Measurements from ENCODE around the gene TEDC1. TPM values are rescaled to one million over a fixed set of nuclear protein-coding genes. Genes with fewer than 3 reads are reported as not detected.

The TEDC1 gene
- total RNA-seq, 3 donors from 2014 or later (not counting 1 experiment from before 2014, with no cell fraction given) = 70.0 to 233 (median 112) TPM

DNA sequence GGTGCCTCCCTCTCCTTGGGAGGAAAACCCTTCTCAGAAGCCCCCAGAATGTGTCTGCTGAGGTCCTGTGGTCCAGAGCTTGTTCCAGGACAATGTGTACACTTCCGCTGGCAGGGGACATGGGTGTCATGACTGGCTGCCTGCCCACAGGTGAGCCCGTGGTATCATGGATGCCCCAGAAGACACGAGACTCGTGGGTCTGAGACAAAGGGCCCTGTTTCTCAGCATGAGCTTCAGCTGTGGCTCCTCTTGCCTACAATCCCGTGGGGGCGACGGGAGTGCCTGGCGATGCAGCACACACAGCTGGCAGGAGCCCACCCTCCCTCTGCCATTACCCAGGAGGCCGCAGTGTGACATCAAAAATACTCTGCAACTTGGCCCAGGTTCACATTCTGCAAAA lies 42.3 kb downstream of the TEDC1 start:
- no peaks in the 10 kb centered on the region for H3K36me3 Mint-ChIP-seq
- Histone ChIP-seq H3K27ac (ENCODE audit: low read length) (no peak overlapping the region), H3K27me3 (ENCODE audit: control insufficient read depth, insufficient read depth, low read length) (peaks cover 2% of the 10 kb centered on the region), H3K4me3 (ENCODE audit: low read length) (no peak overlapping the region), H3K4me1 (ENCODE audit: control insufficient read depth, insufficient read depth, low read length) (peaks cover 42% of the 10 kb centered on the region), H3K9me3 (ENCODE audit: control insufficient read depth, insufficient read depth, low read length) (no peaks in the 10 kb centered on the region), H3K36me3 (ENCODE audit: control insufficient read depth, insufficient read depth, low read length) (no peaks in the 10 kb centered on the region)
- intact Hi-C loops (cut with micrococcal nuclease) = no loop called here
- DNase-seq (no peak), ATAC-seq (no peak)
- H3K27ac Mint-ChIP-seq = no peak overlapping the region
- peaks cover 4 to 11% of the 10 kb centered on the region in 2 donors for H3K4me1 Mint-ChIP-seq
- peaks cover 0 to 29% of the 10 kb centered on the region in 2 donors for H3K27me3 Mint-ChIP-seq (ENCODE audit: low read depth in 2 of 2)
- H3K4me3 Mint-ChIP-seq = no peak overlapping the region
- 71% methylated on average over 9 of the region's 9 CpGs for WGBS (ENCODE audit: insufficient coverage)
- TF ChIP-seq, protein P1, sequence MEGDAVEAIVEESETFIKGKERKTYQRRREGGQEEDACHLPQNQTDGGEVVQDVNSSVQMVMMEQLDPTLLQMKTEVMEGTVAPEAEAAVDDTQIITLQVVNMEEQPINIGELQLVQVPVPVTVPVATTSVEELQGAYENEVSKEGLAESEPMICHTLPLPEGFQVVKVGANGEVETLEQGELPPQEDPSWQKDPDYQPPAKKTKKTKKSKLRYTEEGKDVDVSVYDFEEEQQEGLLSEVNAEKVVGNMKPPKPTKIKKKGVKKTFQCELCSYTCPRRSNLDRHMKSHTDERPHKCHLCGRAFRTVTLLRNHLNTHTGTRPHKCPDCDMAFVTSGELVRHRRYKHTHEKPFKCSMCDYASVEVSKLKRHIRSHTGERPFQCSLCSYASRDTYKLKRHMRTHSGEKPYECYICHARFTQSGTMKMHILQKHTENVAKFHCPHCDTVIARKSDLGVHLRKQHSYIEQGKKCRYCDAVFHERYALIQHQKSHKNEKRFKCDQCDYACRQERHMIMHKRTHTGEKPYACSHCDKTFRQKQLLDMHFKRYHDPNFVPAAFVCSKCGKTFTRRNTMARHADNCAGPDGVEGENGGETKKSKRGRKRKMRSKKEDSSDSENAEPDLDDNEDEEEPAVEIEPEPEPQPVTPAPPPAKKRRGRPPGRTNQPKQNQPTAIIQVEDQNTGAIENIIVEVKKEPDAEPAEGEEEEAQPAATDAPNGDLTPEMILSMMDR (IDR thresholded peaks at IDR 0.05) = no peak
- no peaks in the 10 kb centered on the region for H3K9me3 Mint-ChIP-seq

GRCh38 chr14:105533811-105534498 lies 42.9 kb downstream of the TEDC1 start:
- Mint-ChIP-seq H3K4me1 (peaks cover 3 to 10% of the 10 kb centered on the region in 2 donors), H3K27ac (no peak overlapping the region), H3K27me3 (ENCODE audit: low read depth in 2 of 2) (peaks cover 0 to 30% of the 10 kb centered on the region in 2 donors), H3K9me3 (no peaks in the 10 kb centered on the region), H3K36me3 (no peaks in the 10 kb centered on the region), H3K4me3 (no peak overlapping the region)
- H3K36me3 ChIP-seq (ENCODE audit: control insufficient read depth, insufficient read depth, low read length) = no peaks in the 10 kb centered on the region
- TF ChIP-seq, protein P1 (IDR thresholded peaks at IDR 0.05) = no peak
- peaks cover 39% of the 10 kb centered on the region for H3K4me1 ChIP-seq (ENCODE audit: control insufficient read depth, insufficient read depth, low read length)
- ATAC-seq (no peak), DNase-seq (no peak)
- H3K4me3 ChIP-seq (ENCODE audit: low read length) = no peak overlapping the region
- H3K9me3 ChIP-seq (ENCODE audit: control insufficient read depth, insufficient read depth, low read length) = no peaks in the 10 kb centered on the region
- 81% methylated on average over 21 of the region's 21 CpGs for WGBS (ENCODE audit: insufficient coverage)
- no peak overlapping the region for H3K27ac ChIP-seq (ENCODE audit: low read length)
- intact Hi-C loops (cut with micrococcal nuclease) = no loop called here
- H3K27me3 ChIP-seq (ENCODE audit: control insufficient read depth, insufficient read depth, low read length) = peaks cover under 1% of the 10 kb centered on the region

DNA sequence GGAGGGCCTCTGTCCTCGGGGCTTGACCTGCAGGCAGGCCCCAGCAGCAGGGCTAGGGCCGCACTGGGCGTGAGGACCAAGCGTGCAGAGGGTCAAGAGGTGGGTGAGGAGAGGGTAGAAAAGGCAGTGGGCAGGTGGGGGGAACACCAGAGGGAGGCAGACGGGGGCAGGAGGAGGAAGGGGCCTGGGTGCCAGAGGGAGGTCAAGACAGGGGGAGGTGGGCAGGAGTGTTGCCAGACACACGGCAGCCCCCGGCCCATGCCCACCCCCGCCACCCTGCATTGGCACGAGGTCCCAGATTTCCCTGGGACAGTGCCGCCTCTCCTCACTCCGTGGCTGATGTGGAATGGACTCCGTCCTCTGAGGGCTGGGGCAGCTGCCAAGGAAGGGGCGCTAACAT lies 43.5 kb downstream of the TEDC1 start:
- WGBS (ENCODE audit: insufficient coverage) = 83% methylated on average over 13 of the region's 13 CpGs
- intact Hi-C loops (cut with micrococcal nuclease) = no loop called here
- ATAC-seq (no peak), DNase-seq (no peak)
- H3K9me3 ChIP-seq (ENCODE audit: control insufficient read depth, insufficient read depth, low read length) = no peaks in the 10 kb centered on the region
- H3K4me1 Mint-ChIP-seq = peaks cover 0 to 6% of the 10 kb centered on the region in 2 donors
- H3K27ac Mint-ChIP-seq = no peak overlapping the region
- H3K36me3 Mint-ChIP-seq = no peaks in the 10 kb centered on the region
- H3K4me1 ChIP-seq (ENCODE audit: control insufficient read depth, insufficient read depth, low read length) = peaks cover 33% of the 10 kb centered on the region
- peaks cover 0 to 27% of the 10 kb centered on the region in 2 donors for H3K27me3 Mint-ChIP-seq (ENCODE audit: low read depth in 2 of 2)
- H3K27me3 ChIP-seq (ENCODE audit: control insufficient read depth, insufficient read depth, low read length) = no peaks in the 10 kb centered on the region
- no peaks in the 10 kb centered on the region for H3K36me3 ChIP-seq (ENCODE audit: control insufficient read depth, insufficient read depth, low read length)
- TF ChIP-seq, protein P1 (IDR thresholded peaks at IDR 0.05) = no peak
- no peak overlapping the region for H3K27ac ChIP-seq (ENCODE audit: low read length)
- H3K4me3 Mint-ChIP-seq = no peak overlapping the region
- H3K9me3 Mint-ChIP-seq = no peaks in the 10 kb centered on the region
- no peak overlapping the region for H3K4me3 ChIP-seq (ENCODE audit: low read length)

DNA sequence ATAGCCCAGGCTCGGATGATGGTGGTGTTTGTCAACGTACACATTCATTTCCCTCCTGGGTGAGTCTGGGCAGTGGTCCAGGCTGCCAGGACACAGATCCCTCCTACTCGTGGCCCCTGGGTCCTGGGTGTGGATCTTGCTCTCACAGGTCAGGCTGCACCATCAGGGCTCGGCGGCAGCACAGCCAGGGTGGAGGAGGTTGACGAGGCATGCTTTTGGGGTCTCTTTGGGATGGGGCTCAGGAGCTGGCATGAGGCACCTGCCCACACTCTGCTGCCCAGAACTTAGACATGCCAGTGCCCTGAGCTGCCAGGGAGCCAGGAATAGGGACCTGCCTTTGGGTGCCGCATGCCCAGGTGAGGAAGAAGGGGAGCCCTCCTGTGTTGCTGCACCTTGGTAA lies 45.0 kb downstream of the TEDC1 start:
- WGBS (ENCODE audit: insufficient coverage) = 89% methylated on average over 7 of the region's 7 CpGs
- Histone ChIP-seq H3K27me3 (ENCODE audit: control insufficient read depth, insufficient read depth, low read length) (no peaks in the 10 kb centered on the region), H3K27ac (ENCODE audit: low read length) (no peak overlapping the region), H3K4me1 (ENCODE audit: control insufficient read depth, insufficient read depth, low read length) (peaks cover 21% of the 10 kb centered on the region), H3K36me3 (ENCODE audit: control insufficient read depth, insufficient read depth, low read length) (no peaks in the 10 kb centered on the region), H3K4me3 (ENCODE audit: low read length) (no peak overlapping the region), H3K9me3 (ENCODE audit: control insufficient read depth, insufficient read depth, low read length) (no peaks in the 10 kb centered on the region)
- no peak overlapping the region for H3K27ac Mint-ChIP-seq
- H3K36me3 Mint-ChIP-seq = no peaks in the 10 kb centered on the region
- DNase-seq = no peak
- ATAC-seq = no peak
- no peaks in the 10 kb centered on the region for H3K4me1 Mint-ChIP-seq
- TF ChIP-seq, protein P1 (IDR thresholded peaks at IDR 0.05) = no peak
- no peak overlapping the region for H3K4me3 Mint-ChIP-seq
- peaks cover 0 to 19% of the 10 kb centered on the region in 2 donors for H3K27me3 Mint-ChIP-seq (ENCODE audit: low read depth in 2 of 2)
- intact Hi-C loops (cut with micrococcal nuclease) = no loop called here
- no peaks in the 10 kb centered on the region for H3K9me3 Mint-ChIP-seq

Data from natural killer cell (primary cell).